DMS 273 treated with DMSO at 0.1 percent for 48 hours (cell line): Measurements from ENCODE around the gene TDRD6.
"Not testable (repeated sequence)": the region's sequence is repeated elsewhere in the genome, so short reads cannot be mapped to it uniquely, and the experiment has no call there.

Experiments used
- DNase-seq: peaks from one replicate; lab custom pipeline; 2025; lab: John Stamatoyannopoulos, UW

Gene TDRD6

GRCh38 chr6:46744159-46744725 lies 56.6 kb downstream of the TDRD6 start:
- not testable (repeated sequence) for DNase-seq

- no peak for DNase-seq
Measured at GRCh38 chr6:46745973-46746372, 58.3 kb downstream of the TDRD6 start.

GRCh38 chr6:46746696-46747095 lies 59.0 kb downstream of the TDRD6 start, which contains the start of gene ANKRD66:
Gene ANKRD66, plus strand, starts transcription at chr6:46746933. Its CDS starts 5,016 bp downstream, at chr6:46751949.
- DNase-seq: no peak

GRCh38 chr6:46748940-46749503 lies 61.3 kb downstream of the TDRD6 start:
- no peak for DNase-seq

GRCh38 chr6:46749731-46750130 lies 62.0 kb downstream of the TDRD6 start:
- no peak for DNase-seq

- DNase-seq: no peak
Measured at GRCh38 chr6:46751658-46752057, 64.0 kb downstream of the TDRD6 start.
